Lower leg skin (tissue), 3 donors: Measurements from ENCODE around the gene NASP.

Source experiments
- CTCF ChIP-seq, 3 donors: fragments of 450-650 bp; IDR thresholded peaks; one replicate each; pipeline ENCODE4 v1.5.1; 2016; ENCODE audit warnings: antibody characterized with exemption in 3 of 3, mild to moderate bottlenecking in 3 of 3, moderate library complexity in 2 of 3
- POLR2A ChIP-seq, 2 donors: fragments of 450-650 bp; IDR thresholded peaks; one replicate each; pipeline ENCODE4 v1.6.1; 2016 to 2017; ENCODE audit warnings: antibody characterized with exemption in 2 of 2, mild to moderate bottlenecking in 1 of 2, moderate library complexity in 1 of 2

- TF ChIP-seq CTCF (IDR thresholded peaks at IDR 0.05), result no peak
- TF ChIP-seq POLR2A (IDR thresholded peaks at IDR 0.05), result no peak
Observed at GRCh38 chr1:45545019-45545493, 38.8 kb upstream of the NASP start.
